GM12875 (cell line): ENCODE results near the gene MCF2L.

Experiments
- H3K4me3 ChIP-seq: one replicate; pipeline ENCODE4 v1.5.1; 2011; ENCODE audit warnings: low read depth, low read length, control low read depth
- TF ChIP-seq, protein P1 (sequence below): IDR thresholded peaks from 2 replicates; pipeline ENCODE4 v1.5.1; 2011; ENCODE audit warnings: low read depth, mild to moderate bottlenecking, control low read depth, inconsistent platforms, low read length, moderate library complexity, borderline replicate concordance; ENCODE audit not compliant: insufficient read depth

Gene MCF2L

DNA sequence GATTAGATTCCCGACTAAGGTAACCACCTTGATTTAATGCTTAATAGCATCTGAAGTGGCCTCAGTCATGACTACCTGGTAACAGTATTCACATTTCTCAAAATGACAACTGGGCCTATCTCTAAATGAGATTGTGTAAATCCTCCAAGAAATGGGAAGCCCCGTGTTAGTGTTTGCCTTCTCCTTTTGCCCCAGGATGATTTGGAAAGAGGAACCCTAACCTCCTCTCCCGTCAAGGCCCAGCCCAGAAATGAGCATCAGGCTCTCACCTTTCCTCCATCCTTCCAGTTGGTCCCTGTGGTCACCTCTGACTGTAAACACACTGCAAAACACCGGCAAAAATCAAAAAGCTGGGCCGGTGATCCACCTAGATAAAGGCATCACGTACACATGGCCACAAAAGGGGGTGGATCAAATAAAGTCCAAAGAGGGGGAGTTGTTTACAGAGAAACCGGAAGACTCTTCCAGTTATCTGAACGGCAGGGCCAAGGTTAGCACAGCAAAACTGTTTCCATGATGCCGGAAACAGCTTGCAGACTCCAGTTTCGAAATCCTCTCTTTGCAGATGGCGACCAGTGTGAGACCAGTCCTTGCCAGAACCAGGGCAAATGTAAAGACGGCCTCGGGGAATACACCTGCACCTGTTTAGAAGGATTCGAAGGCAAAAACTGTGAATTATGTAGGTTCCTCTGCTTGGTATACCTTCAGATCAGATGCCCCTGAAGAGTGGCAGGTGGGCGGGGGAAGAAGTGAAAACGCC, 170.0 kb downstream of the MCF2L start:
- TF ChIP-seq, protein P1, sequence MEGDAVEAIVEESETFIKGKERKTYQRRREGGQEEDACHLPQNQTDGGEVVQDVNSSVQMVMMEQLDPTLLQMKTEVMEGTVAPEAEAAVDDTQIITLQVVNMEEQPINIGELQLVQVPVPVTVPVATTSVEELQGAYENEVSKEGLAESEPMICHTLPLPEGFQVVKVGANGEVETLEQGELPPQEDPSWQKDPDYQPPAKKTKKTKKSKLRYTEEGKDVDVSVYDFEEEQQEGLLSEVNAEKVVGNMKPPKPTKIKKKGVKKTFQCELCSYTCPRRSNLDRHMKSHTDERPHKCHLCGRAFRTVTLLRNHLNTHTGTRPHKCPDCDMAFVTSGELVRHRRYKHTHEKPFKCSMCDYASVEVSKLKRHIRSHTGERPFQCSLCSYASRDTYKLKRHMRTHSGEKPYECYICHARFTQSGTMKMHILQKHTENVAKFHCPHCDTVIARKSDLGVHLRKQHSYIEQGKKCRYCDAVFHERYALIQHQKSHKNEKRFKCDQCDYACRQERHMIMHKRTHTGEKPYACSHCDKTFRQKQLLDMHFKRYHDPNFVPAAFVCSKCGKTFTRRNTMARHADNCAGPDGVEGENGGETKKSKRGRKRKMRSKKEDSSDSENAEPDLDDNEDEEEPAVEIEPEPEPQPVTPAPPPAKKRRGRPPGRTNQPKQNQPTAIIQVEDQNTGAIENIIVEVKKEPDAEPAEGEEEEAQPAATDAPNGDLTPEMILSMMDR = no peak
- H3K4me3 ChIP-seq = no peak overlapping the region

GRCh38 chr13:113139577-113139976, 170.6 kb downstream of the MCF2L start:
- H3K4me3 ChIP-seq = no peak overlapping the region
- TF ChIP-seq, protein P1 = no peak

DNA sequence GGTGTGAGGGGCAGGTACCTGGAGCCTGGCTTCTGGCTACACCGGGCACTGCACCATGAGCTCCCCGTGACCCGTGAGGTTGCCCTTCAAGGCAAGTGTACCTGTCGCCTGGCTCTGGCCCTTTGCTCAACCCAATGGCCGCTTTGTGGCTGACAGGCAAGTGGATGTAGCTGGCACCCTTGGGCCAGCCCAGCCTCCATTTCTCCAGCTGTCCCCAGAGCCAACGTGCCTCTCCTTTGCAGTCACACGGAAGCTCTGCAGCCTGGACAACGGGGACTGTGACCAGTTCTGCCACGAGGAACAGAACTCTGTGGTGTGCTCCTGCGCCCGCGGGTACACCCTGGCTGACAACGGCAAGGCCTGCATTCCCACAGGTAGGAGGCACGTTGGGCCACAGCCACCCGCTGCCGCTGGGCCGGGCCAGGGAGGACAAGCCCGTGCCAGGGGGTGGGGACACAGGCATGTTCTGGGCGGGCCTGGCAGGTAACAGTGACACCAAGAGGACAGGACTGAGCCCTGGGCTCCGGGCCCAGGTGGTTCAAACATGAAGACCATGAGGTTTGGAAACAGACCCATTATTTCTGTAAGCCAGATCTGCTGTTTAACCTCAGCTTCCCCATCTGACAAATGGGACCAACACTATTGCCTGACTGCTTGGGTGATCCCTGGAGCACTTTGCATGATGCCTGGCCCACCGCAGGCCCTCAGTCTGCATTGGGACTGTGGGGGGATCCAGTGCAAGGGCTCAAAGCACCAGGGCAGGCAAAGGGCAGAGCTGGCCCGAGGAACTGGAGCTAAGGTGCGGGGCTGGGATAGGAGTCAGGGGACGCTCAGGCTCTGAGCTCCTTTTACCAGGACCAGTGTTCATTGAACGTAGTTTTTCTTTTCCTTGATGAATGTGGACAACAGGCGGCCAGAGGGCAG, 171.9 kb downstream of the MCF2L start:
- H3K4me3 ChIP-seq = no peak overlapping the region
- TF ChIP-seq, protein P1 = no peak

DNA sequence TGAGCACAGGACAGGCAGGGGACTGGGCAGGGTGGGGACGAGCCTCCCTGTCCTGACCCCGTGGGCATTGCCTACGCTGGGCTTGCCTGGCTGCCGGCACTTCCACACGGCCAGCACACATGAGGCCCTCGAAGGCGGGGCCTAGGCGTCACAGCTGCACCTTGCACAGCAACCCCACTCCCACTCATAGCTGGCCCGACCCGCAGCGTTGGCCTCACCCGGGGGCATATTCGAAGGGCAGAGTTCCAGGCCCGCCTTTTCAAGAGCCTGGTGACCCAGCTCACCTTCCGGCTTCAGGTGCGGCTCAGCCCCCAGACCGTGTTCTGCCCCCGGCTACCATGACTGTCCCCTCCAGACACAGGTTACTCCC, 172.6 kb downstream of the MCF2L start:
- H3K4me3 ChIP-seq = no peak overlapping the region
- TF ChIP-seq, protein P1 = no peak

DNA sequence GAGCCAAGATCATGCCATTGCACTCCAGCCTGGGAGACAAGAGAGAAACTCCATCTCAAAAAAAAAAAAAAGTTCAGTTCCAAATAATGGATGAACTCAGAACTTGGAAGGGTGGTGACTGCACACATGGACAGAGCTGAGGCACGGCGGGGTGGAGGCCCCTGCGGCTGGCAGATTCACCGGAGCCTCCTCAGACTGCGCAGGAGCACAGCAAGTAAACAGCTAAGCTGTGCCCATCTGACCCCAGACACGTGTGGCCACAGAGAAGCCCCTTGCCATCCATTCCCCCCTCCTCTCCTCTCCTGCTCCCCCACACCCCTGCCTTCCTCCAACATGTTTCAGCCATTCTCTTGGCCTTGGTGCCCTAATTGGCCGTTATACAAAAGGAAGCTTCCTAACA, 173.9 kb downstream of the MCF2L start:
- no peak overlapping the region for H3K4me3 ChIP-seq
- TF ChIP-seq, protein P1 = no peak

- no peak overlapping the region for H3K4me3 ChIP-seq
- TF ChIP-seq, protein P1 = no peak
Observed at GRCh38 chr13:113143466-113144254, 174.6 kb downstream of the MCF2L start.
